Measurements from ENCODE around the gene NAPA. TPM values are rescaled to one million over a fixed set of nuclear protein-coding genes. Genes with fewer than 3 reads are reported as not detected.
A peak's percentile ranks its signal among the peaks of the same experiment; 100 is the strongest.

Gene NAPA
- total and polyA plus RNA-seq, 8 donors, result 106 to 131 (median 119) TPM

DNA sequence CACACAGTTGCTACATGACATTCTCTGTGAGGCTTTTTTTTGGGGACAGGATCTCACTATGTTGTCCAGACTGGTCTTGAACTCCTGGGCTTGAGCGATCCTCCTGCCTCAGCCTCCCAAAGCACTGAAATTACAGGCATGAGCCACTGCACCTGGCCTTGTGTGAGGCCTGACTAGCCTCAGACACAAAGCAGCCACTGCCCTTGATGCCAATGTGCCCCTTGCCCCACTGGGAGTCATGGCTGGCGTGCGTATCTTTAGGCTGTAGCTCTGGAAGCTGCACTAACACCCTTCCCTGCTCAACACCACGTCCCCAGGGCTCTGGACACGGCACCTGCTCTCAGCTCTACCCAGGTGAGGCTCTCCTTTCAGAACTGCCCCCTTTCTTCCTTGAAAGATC lies 16.3 kb downstream of the NAPA start:
- TF ChIP-seq, protein P1, sequence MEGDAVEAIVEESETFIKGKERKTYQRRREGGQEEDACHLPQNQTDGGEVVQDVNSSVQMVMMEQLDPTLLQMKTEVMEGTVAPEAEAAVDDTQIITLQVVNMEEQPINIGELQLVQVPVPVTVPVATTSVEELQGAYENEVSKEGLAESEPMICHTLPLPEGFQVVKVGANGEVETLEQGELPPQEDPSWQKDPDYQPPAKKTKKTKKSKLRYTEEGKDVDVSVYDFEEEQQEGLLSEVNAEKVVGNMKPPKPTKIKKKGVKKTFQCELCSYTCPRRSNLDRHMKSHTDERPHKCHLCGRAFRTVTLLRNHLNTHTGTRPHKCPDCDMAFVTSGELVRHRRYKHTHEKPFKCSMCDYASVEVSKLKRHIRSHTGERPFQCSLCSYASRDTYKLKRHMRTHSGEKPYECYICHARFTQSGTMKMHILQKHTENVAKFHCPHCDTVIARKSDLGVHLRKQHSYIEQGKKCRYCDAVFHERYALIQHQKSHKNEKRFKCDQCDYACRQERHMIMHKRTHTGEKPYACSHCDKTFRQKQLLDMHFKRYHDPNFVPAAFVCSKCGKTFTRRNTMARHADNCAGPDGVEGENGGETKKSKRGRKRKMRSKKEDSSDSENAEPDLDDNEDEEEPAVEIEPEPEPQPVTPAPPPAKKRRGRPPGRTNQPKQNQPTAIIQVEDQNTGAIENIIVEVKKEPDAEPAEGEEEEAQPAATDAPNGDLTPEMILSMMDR (IDR thresholded peaks at IDR 0.05), result no peak
- Histone ChIP-seq H3K27ac (no peak overlapping the region), H3K9me3 (no peaks in the 10 kb centered on the region), H3K4me3 (no peak overlapping the region), H3K4me1 (no peaks in the 10 kb centered on the region), H3K36me3 (peaks cover 0 to 96% of the 10 kb centered on the region in 2 donors), H3K27me3 (no peaks in the 10 kb centered on the region)
- intact Hi-C loops (cut with DNase I), result no loop called here
- ATAC-seq (no peak), DNase-seq (peak in 1 of 4 donors; percentile 45)

DNA sequence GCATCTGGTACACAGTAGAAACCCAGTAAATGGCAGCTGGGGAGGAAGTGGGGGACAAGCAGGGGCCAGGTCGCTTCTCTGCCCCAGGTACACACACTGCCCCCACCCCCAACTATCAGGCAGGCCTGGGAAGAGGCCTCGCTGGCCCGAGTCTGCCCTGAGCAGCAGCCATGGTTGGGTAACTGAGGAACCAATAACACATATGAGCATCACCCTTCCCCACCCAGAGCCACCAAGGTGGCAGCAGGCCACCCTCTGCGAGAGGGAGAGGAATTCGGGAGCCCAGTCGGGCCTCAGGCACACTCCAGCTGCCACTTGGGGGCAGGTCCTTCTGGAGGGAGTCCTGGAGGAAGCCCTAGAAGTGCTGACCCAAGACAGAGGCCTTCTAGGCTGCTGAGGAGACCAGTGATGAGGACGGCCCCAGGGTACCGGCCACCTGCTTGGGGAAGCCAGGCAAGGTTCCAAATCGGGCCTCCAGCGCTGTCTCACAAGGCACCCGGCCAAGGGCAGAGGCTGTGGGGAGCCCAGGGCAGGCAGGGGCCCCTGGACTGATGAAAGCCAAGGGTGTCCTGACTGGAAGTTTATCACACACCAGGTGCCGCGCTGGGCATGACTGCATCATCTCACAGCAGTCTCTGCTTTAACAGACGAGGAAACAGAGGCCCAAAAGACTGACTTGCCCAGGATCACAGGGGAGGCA lies 16.9 kb downstream of the NAPA start:
- H3K36me3 ChIP-seq, result peaks cover 0 to 96% of the 10 kb centered on the region in 2 donors
- no peaks in the 10 kb centered on the region for H3K27me3 ChIP-seq
- DNase-seq (peak in 1 of 4 donors; percentile 62), ATAC-seq (no peak)
- H3K27ac ChIP-seq, result no peak overlapping the region
- no peaks in the 10 kb centered on the region for H3K9me3 ChIP-seq
- TF ChIP-seq, protein P1 (IDR thresholded peaks at IDR 0.05), result no peak
- H3K4me3 ChIP-seq, result no peak overlapping the region
- H3K4me1 ChIP-seq, result no peaks in the 10 kb centered on the region
- intact Hi-C loops (cut with DNase I), result no loop called here

DNA sequence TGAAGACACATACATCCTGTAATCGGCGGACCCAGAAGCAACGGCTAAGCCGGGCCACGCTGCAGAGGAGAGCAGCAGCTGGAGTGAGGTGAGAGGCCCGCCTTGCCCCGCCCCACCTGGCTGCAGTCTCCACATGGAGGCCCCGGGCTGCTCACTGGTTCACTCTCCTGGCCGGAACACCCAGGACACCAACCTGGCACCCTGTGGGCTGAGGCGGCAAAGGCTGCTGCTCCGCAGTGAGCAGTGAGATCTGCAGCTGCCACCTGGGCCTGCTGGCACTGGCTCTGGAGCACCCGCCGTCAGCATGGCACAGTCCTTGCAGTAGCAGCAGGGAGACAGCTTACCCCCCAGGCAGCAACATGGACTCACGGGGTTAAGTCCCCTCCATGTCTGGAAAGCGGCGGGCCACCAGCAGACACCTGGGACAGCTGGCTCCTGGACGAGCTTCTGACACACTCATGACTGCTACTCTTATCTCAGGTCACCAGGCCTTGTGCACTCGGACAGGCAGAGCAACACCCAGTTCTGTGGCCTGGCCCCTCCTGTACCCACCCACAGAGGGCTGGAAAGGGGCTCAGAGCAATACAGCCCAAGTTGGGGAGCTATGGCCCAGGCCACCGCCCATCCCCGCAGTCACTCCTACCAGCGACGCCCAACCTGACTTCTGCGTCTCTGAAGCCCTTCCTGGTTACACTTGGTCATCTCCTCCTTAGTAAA lies 17.7 kb downstream of the NAPA start:
- intact Hi-C loops (cut with DNase I), result no loop called here
- TF ChIP-seq, protein P1 (IDR thresholded peaks at IDR 0.05), result no peak
- H3K27me3 ChIP-seq, result no peaks in the 10 kb centered on the region
- ATAC-seq (no peak), DNase-seq (peak in 1 of 4 donors; percentile 65)
- no peaks in the 10 kb centered on the region for H3K4me1 ChIP-seq
- no peak overlapping the region for H3K27ac ChIP-seq
- H3K9me3 ChIP-seq, result no peaks in the 10 kb centered on the region
- peaks cover 0 to 96% of the 10 kb centered on the region in 2 donors for H3K36me3 ChIP-seq
- H3K4me3 ChIP-seq, result no peak overlapping the region

DNA sequence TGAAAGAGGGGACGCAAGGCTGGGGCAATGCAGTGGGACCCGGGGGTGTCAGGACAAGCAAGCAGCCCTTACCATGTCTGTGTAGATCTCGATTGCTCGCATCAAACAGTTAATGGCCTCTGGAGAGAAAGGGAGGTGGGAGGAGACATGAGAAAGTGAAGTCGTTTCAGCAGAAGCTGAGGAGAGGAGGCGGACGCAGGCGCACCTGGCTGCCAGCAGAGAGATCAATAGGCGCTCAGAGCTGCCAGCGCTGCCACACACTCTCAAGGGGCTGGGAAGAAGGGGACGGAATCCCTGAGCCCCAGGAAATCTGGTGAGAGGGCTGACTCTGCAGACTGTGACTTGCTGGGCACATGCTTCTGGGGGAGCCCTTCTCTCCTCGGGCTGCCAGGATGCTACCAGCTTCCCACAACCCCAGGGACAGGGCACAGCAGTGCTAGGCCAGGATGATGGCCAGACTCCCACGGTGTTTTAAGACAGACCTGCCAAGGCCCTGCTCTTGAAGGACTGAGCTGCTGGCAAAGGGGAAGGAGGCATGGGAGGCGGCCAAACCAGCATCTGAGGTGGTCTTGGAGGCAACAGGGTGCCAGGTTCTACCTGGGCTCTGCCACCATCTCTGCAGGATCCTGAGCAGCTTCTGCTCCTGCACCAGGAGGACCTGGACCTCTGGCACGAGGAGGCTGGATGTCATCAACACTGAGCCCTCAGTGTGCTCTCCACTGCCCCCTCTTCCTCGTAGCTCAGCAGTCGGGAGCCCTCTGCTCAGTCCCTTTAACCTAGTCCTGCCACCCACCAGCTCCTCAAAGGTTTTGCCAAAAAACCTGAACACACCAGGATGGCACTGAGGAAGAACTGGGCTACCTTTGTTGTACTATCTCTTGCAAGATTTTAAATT lies 19.1 kb downstream of the NAPA start:
- Histone ChIP-seq H3K27ac (no peak overlapping the region), H3K9me3 (no peaks in the 10 kb centered on the region), H3K4me1 (no peaks in the 10 kb centered on the region), H3K4me3 (no peak overlapping the region), H3K27me3 (no peaks in the 10 kb centered on the region), H3K36me3 (peaks cover 0 to 96% of the 10 kb centered on the region in 2 donors)
- peak in 1 of 4 donors; percentile 39 for DNase-seq
- TF ChIP-seq, protein P1 (IDR thresholded peaks at IDR 0.05), result no peak
- ATAC-seq, result no peak
- intact Hi-C loops (cut with DNase I), result no loop called here

Measured in left lung (tissue), 10 donors.